Stomach (tissue), 9 donors: Measurements from ENCODE around the gene FGF12. TPM values are rescaled to one million over a fixed set of nuclear protein-coding genes. Genes with fewer than 3 reads are reported as not detected.

Source experiments
- DNase-seq, 2 donors: peaks; one replicate each; pipeline versions ENCODE4 v3.0.0 to v3.0.0-alpha.2; 2013 to 2019
- H3K27ac ChIP-seq, 5 donors: fragments of 200-600 bp in 4 of 5; sonication (generic) in 4 of 5; one replicate each; pipeline ENCODE4 v1.5.1; 2013 to 2019; ENCODE audit warnings: mild to moderate bottlenecking in 1 of 5, moderate library complexity in 1 of 5
- H3K27me3 ChIP-seq, 3 donors: fragments of 200-600 bp; sonication (generic); one replicate each; pipeline ENCODE4 v1.5.1; 2017 to 2019; ENCODE audit warnings: mixed run types in 1 of 3
- H3K36me3 ChIP-seq, 4 donors: fragments of 200-600 bp; sonication (generic); 1 replicate in 3 of 4; 2 replicates in 1 of 4; pipeline ENCODE4 v1.5.1; 2016 to 2019
- H3K4me1 ChIP-seq, 4 donors: fragments of 200-600 bp; sonication (generic); one replicate each; pipeline ENCODE4 v1.5.1; 2016 to 2019
- H3K4me3 ChIP-seq, 4 donors: fragments of 200-600 bp; sonication (generic) in 3 of 4; one replicate each; pipeline ENCODE4 v1.5.1; 2016 to 2019; ENCODE audit warnings: mild to moderate bottlenecking in 1 of 4
- H3K9me3 ChIP-seq, 4 donors: fragments of 200-600 bp; sonication (generic); one replicate each; pipeline ENCODE4 v1.5.1; 2016 to 2019
- EP300 ChIP-seq: sonication (generic); formaldehyde crosslinking; IDR thresholded peaks from one replicate; pipeline ENCODE4 v1.6.1; 2017; ENCODE audit warnings: antibody characterized with exemption
- POLR2A ChIP-seq, 4 donors: fragments of 450-650 bp; IDR thresholded peaks; one replicate each; pipeline ENCODE4 v1.6.1; 2016; ENCODE audit warnings: antibody characterized with exemption in 4 of 4, control low read depth in 2 of 4, mild to moderate bottlenecking in 1 of 4, moderate library complexity in 1 of 4
- POLR2AphosphoS5 ChIP-seq, 3 donors: sonication (generic); formaldehyde crosslinking; IDR thresholded peaks; one replicate each; pipeline ENCODE4 v1.6.1; 2016; ENCODE audit warnings: antibody characterized with exemption in 3 of 3
- WGBS, 5 donors: extraction: QIAGEN DNeasy Blood & Tissue Kit in 3 of 5; methylation state at CpG; one replicate each; pipeline versions ENCODE4 v1.1.5 to v1.1.7; 2013 to 2018; 5-methylcytosine and 5-hydroxymethylcytosine counted together
- intact Hi-C: fragments of 100-400 bp; cut with DNase I; formaldehyde crosslinking; loops from one replicate; pipeline ENCODE4 v1.15.1; 2023; ENCODE audit warnings: low total_unique reads
- polyA plus RNA-seq, 3 donors: library from polyadenylated mRNA; stranded (reverse); fragments of 200-250 nt; gene quantifications; one replicate each; pipeline ENCODE4 v1.2.3, GENCODE V29; 2013
- total RNA-seq, 5 donors: library from RNA; depleted of rRNA; stranded (reverse); fragments of >200 nt; gene quantifications; one replicate each; pipeline versions ENCODE4 v1.1.0 to v1.2.3, GENCODE V29; 2014 to 2016
- TF ChIP-seq, protein P1 (sequence below), 7 experiments: fragments of 450-650 bp in 4 of 7; fragments of 200-600 bp in 3 of 7; sonication (generic) in 3 of 7; IDR thresholded peaks; one replicate each; pipeline ENCODE4 v1.5.1; 2016 to 2019; ENCODE audit warnings: antibody characterized with exemption in 7 of 7, control low read depth in 2 of 7, mild to moderate bottlenecking in 1 of 7
- donor health status: healthy with polysubstance abuse.
- donor health status: Bipolar disorder and iron deficiency.
- donor health status: healthy.

FGF12 gene
- total and polyA plus RNA-seq, 8 donors, result 0.45 to 5.0 (median 0.88) TPM; not detected in 1

DNA sequence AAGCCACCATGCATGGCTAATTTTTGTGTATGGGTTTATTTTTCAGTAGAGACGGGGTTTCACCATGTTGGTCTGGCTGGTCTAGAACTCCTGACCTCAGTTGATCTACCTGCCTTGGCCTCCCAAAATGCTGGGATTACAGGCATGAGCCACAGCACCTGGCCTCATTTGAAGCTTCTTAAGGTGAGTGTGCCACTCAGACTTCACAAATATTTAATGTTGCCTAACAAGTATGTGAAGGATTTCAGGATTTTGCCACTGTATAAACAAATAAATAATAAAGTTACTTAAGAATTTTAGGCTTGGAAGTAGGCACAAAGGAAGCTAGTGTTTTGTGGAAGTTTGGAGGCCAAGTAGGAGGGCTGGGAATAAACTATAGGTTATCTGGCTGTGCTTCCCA is 73.5 kb downstream of the FGF12 start:
- no peaks in the 10 kb centered on the region for H3K4me1 ChIP-seq
- H3K4me3 ChIP-seq, result no peak overlapping the region
- H3K36me3 ChIP-seq, result no peaks in the 10 kb centered on the region
- no peaks in the 10 kb centered on the region for H3K9me3 ChIP-seq
- H3K27me3 ChIP-seq, result no peaks in the 10 kb centered on the region
- no peak overlapping the region for H3K27ac ChIP-seq
- intact Hi-C loops, result no loop called here
- 84 to 94% (median 89%) methylated on average over 1 of the region's 1 CpG for WGBS, 5 donors
- no peak for DNase-seq
- TF ChIP-seq, protein P1, sequence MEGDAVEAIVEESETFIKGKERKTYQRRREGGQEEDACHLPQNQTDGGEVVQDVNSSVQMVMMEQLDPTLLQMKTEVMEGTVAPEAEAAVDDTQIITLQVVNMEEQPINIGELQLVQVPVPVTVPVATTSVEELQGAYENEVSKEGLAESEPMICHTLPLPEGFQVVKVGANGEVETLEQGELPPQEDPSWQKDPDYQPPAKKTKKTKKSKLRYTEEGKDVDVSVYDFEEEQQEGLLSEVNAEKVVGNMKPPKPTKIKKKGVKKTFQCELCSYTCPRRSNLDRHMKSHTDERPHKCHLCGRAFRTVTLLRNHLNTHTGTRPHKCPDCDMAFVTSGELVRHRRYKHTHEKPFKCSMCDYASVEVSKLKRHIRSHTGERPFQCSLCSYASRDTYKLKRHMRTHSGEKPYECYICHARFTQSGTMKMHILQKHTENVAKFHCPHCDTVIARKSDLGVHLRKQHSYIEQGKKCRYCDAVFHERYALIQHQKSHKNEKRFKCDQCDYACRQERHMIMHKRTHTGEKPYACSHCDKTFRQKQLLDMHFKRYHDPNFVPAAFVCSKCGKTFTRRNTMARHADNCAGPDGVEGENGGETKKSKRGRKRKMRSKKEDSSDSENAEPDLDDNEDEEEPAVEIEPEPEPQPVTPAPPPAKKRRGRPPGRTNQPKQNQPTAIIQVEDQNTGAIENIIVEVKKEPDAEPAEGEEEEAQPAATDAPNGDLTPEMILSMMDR (IDR thresholded peaks at IDR 0.05), result no peak
- TF ChIP-seq POLR2AphosphoS5 (IDR thresholded peaks at IDR 0.05) (no peak), POLR2A (IDR thresholded peaks at IDR 0.05) (no peak), EP300 (no peak)

DNA sequence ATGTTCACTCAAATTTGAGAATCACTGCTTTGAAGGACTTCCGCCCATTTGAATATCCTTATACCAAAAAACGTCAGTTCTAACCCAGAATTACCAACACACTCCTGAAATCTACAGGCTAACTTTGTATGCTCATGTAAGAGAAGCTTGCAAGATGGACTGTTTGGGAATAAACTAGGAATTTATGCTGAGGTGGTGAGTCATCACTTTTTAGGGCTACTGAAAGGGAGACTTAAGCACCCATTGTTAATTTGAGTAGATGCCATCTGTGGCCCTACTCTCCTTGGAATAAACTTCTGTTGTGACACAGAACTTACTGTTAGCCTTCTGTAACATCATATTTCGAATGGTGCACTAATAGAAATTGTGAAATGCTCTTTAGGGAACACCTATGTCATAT is 74.6 kb downstream of the FGF12 start:
- H3K4me3 ChIP-seq, result no peak overlapping the region
- H3K36me3 ChIP-seq, result no peaks in the 10 kb centered on the region
- H3K27ac ChIP-seq, result no peak overlapping the region
- no peaks in the 10 kb centered on the region for H3K9me3 ChIP-seq
- intact Hi-C loops, result no loop called here
- no peaks in the 10 kb centered on the region for H3K4me1 ChIP-seq
- DNase-seq, result no peak
- H3K27me3 ChIP-seq, result no peaks in the 10 kb centered on the region
- TF ChIP-seq, protein P1 (IDR thresholded peaks at IDR 0.05), result no peak
- TF ChIP-seq POLR2A (IDR thresholded peaks at IDR 0.05), result no peak
- TF ChIP-seq POLR2AphosphoS5 (IDR thresholded peaks at IDR 0.05), result no peak
- no peak for TF ChIP-seq EP300
- 71 to 78% (median 76%) methylated on average over 3 of the region's 3 CpGs for WGBS, 5 donors

DNA sequence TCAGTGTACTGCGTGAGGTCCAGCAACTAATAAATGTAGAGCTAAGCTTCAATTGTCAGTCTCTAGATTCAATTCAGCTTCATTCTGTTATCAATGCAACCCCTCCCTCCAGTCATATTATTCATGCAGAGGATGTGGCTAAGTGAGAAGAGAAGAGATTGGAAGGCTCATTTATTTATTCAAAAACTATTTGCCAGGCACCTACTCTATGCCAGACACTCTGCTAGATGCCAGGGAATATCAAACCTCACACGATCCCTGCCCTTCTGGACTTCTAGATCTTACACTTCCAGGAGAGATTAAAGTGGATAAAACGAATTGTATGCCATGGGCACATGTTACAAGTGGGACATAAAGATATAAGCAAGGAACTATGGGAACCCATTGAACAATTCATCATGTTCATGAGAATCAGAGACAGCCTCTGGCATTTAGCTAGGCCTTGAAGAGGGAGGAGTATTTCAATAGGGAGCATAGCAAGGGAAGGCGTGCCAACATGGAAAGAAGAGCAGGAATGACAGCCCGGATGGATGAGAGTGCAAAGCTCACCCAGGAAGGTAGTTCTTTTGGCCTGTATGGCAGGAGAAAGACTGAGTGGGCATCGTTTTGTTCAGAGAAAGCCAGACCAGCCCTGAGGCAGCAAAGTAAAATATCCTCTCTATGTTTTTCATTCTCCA is 75.4 kb downstream of the FGF12 start:
- no peaks in the 10 kb centered on the region for H3K27me3 ChIP-seq
- H3K4me1 ChIP-seq, result no peaks in the 10 kb centered on the region
- no peaks in the 10 kb centered on the region for H3K9me3 ChIP-seq
- H3K36me3 ChIP-seq, result no peaks in the 10 kb centered on the region
- no peak for DNase-seq
- H3K4me3 ChIP-seq, result no peak overlapping the region
- intact Hi-C loops, result no loop called here
- 68 to 77% (median 71%) methylated on average over 6 of the region's 6 CpGs for WGBS, 5 donors
- no peak overlapping the region for H3K27ac ChIP-seq
- TF ChIP-seq, protein P1 (IDR thresholded peaks at IDR 0.05), result no peak
- TF ChIP-seq POLR2A (IDR thresholded peaks at IDR 0.05), result no peak
- TF ChIP-seq EP300, result no peak
- no peak for TF ChIP-seq POLR2AphosphoS5 (IDR thresholded peaks at IDR 0.05)

DNA sequence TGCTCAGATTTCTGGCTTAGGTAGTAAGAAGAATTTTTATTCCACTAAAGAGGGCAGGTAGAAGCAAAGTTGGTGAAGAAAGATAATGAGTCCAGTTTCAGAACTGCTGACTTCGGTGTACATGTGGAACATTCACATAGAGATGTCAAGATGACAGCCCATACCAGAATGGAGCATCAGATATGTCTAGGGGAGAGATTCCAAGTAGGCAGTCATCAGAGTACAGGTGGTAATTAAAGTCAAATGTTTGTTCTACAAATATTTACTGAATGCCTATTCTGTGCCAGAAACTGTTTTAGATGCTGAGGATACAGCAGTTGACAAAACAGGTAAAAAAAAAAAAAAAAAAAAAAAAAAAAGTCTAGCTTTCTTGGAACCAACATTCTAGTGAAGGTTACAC is 81.9 kb downstream of the FGF12 start:
- Histone ChIP-seq H3K9me3 (no peaks in the 10 kb centered on the region), H3K4me1 (no peaks in the 10 kb centered on the region), H3K27me3 (no peaks in the 10 kb centered on the region), H3K27ac (no peak overlapping the region), H3K36me3 (no peaks in the 10 kb centered on the region), H3K4me3 (no peak overlapping the region)
- intact Hi-C loops, result no loop called here
- WGBS, 5 donors, result 2 to 100% (median 38%) methylated on average over 1 of the region's 1 CpG
- no peak for TF ChIP-seq POLR2A (IDR thresholded peaks at IDR 0.05)
- TF ChIP-seq, protein P1 (IDR thresholded peaks at IDR 0.05), result no peak
- DNase-seq, result no peak
